Activated T-helper 1 cell treated with Interleukin-2 at 50 U/mL for 16 hours (primary cell): ENCODE data around the gene ASAP3.

Experiments
- DNase-seq: peaks from one replicate; pipeline ENCODE4 v3.0.0-alpha.2; 2020; ENCODE audit warnings: low read depth

ASAP3 gene

DNA sequence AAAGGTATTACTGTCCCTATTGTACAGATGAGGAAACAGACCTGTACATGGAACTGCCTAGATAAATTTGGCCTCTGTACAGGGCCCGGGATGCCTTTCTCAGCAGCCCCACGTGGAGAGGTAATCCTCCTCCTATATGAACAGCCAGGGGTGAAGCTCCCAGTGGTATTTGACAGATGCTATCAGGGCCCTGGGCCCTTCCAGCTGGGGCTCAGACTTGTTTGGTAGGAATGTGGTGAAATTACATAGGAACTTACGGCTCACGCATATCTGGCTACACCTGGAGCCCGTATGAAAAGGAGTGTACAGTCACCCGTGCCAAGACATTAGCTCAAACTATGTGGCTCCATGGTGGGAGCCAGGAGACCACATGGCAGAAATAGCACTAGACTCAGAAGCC, 34.7 kb downstream of the ASAP3 start:
- DNase-seq: no peak

DNA sequence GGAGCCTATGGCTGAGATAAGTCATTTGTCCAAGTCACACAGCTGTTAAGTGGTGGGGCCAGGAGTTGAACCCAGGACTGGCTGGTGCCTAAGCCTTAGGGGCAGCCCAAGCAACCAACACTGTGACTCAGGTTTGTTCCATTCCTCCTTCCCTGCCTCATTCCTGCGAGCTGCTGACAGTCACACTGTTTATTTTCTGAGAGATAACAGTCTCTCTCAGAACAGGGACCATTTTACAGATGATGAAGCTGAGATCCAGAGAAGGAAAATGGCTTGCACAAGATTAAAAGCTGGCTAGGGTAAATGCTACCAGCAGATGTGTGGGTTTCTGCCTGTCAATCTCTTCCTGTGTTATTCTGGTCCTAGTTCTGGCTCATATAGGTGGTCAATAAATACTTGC, 35.1 kb downstream of the ASAP3 start:
- DNase-seq: no peak

DNA sequence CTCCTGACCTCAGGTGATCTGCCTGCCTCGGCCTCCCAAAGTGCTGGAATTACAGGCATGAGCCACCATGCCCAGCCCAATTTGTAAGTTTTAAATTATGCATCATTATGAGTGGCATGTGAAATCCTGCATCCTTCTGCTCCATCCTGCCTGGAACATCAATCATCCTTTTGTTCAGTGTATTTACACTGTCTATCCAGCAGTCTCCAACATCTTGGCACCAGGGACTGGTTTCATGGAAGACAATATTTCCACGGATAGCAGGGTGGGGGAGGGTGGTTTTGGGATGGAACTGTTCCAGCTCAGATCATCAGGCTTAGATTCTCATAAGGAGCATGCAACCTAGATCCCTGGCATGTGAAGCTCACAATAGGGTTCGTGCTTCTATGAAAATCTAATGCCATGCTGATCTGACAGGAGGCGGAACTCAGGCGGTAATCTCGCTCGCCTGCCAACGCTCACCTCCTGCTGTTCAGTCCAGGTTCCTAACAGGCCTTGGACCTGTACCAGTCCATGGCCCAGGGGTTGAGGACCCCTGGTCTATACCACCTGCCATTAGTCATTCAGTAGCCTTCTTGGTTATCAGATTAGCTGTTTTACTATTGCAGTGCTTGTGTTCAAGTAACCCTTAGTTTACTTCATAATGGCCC, 37.2 kb downstream of the ASAP3 start:
- DNase-seq: no peak

DNA sequence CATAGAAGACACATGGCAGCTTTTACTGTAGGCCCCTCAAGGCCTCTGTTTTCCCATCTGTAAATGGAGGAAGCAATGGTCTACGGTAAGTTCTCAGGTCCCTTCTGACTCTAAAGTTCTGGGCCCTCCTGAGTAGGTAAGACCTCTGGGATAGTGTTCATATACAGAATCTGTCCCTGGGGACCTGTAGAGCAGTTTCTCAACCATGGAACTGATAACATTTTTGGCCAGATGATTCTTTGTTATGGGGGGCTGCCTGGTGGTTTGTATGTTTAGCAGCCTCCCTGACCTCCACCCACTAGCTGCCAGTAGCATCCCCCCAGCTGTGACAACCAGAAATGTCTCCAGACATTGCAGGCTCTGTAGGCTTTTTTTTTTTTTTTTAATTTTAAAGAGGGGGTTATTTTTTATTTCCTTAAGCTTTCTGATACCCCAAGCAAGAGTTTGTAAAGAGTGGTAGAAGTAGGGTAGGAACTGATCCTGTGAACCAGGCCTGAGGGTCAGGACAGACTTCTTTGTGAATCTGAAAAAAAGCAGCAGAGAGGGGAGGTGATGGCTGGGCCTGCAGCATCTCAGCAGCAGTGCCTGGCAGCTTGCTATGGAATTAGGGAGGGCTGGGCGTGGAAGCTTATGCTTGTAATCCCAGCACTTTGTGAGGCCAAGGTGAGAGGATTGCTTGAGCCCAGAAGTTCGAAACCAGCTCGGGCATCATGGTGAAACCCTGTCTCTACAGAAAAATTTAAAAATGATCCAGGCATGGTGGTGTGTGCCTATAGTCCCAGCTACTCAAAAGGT, 39.2 kb downstream of the ASAP3 start:
- DNase-seq: no peak

DNA sequence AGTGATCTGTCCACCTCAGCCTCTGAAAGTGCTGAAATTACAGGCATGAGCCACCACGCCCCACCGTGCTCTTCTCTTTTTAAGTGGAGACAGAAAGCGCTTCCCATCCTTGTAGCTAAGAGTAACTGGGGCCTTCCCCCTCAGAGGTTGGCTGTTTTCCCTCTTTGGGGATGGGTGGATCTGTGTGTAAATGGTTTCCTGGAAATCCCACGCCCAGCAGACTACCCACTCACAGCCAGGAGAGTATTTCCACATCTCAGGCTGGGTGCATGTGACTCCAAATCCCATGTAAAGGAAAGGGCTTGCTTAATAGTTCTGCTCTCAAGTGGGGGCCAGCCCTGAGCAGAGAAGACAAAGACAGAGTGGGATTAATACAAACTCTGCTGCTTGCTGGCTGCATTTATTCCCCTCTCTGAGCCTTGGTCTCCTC, 39.9 kb downstream of the ASAP3 start:
- no peak for DNase-seq

DNA sequence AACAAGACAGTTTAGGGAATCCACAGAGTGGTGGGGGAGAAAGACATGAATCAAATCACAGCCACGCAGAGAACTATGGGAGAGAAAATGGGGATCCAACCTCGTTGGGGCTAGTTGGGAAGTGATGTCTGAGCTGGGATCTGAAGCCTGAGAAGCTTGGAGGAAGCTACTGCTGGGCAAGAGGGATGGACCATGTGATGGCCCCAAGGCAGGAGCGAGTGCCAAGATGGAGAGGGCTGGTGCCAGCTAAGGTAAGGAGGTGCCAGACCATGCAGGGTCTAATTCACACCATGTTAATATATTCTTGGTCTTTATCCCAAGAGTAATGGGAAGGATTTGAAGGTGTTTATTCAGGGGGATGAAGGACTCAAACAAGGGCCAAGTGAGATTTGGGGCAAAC, 41.2 kb downstream of the ASAP3 start:
- DNase-seq: no peak

DNA sequence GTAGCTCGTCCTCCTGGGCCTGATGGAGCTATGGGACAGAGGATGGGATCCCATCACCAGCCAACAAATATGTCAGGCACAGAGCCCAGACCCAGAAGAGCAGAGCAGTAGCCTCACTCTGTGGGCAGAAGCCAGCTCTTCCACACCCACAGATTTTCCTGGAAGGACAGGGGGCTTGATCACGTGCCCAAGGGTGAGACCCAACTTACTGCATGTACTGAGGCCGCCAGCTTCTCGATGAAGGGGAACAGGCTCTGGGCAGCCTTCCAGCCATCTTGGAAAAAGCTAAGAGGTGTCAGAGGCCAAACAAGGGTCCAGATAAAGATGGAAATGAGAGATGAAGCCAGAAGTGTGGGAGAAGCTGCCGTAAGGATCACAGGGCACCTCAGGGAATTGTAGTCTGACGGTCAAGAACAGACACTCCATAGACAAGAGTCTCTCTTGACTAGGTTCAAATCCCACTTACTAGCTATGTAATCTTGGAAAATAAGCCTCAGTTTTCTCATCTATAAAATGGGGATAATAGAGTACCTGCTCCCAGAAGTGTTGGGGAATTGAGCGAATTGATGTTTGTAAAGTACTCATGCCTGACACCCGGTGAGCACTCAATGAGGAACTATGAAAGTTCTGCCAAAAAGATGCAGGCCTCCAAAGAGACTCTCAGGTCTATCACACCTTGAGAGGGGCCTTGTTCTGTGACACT, 42.4 kb downstream of the ASAP3 start:
- DNase-seq: no peak

DNA sequence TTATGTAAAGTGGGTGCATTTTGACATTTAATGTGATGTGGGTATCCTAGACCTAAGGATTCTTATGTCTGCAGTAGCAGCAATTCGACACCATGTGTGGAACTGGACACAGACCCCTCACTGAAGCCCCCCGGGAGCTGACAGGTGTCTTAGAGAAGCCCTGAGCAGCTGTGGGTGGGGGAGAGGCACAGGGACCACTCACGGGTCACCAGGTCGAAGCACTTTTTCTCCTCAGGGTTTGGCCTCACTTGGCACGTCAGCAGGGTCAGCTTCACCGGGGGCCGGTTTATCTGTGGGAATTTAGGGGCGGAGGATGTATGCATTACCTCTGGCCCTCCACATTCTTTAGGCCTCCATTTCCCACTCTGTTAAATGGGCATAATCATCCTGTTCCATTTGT, 45.4 kb downstream of the ASAP3 start:
- DNase-seq: no peak

DNA sequence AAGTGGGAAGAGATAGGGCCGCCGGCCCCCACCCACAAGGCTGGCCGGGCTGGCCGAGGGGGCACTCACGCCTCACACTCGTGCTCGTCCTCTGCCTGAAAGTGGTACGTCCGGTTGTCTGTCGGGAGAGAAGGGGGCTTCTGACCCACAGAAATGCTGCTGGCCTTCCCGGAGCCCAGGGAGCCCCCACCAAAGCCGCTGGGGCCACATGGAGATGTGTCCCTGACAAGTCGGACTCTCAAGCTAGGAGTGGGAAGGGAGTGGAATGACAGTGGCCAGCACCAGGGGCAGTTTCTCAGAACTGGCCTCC, 46.7 kb downstream of the ASAP3 start:
- DNase-seq: no peak

DNA sequence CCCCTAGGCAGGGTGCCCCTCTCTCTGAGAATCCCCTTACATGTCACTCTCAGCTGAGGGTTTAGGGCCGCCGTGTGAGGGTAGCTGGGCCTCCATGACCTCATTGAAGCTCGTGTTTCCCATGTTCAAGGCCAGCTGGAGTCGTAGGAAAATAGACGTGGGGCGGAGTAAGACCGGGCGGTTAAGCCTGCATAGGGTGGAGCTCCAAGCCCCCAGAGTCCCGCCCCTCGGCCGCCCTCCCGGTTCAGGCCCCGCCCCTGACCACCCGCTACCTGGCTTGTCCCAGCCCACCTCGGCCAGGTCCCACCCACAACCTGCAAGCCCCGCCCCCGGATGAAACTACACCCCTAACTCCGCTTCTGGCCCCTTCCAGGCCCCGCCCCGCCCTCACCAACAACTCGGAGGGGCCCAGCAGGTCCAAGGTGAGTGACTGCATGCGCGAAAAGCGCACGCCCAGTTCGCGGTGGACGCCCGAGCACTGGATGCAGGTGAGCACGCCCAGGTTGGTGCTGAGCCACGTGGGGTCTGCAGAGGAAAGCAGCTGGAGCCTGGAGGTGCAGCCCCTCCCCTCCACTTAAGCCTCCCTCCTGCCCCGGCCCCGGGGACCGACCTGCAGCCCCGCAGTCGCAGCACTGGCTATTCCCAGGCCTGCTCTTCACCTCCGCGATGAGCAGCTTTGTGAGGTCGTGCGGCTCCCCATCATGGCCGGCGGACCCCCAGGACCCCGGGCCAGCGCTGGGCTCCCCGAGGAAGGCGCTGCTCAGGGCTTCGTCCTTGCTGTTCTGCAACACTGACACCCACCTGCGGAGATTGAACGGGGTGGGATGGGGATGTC, 47.2 kb downstream of the ASAP3 start:
- peak; percentile 3 for DNase-seq

DNA sequence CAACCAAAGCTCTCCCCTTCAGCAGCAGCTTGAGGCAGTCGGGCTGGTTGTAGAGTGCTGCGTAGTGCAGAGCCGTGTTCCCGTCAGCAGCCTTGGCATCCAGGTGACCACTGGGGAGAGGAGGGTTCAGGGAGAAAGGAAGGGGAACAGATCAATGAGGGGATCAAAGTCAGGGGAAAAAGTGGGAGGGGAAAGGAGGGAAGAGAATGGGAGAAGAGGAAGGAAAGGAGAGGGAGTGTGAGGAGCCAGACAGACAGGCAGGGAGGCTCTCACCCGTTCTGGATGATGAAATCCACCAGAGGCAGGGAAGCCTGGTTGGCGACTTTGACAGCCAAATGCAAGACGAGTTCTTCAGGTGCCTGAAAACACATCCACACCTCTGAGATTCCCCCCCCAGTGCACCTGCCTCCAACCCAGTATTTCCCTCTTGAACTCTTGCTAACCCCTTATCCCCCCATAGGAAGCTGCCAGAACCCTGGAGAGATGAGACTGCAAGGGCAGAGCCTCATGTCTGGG, 49.7 kb downstream of the ASAP3 start:
- no peak for DNase-seq

DNA sequence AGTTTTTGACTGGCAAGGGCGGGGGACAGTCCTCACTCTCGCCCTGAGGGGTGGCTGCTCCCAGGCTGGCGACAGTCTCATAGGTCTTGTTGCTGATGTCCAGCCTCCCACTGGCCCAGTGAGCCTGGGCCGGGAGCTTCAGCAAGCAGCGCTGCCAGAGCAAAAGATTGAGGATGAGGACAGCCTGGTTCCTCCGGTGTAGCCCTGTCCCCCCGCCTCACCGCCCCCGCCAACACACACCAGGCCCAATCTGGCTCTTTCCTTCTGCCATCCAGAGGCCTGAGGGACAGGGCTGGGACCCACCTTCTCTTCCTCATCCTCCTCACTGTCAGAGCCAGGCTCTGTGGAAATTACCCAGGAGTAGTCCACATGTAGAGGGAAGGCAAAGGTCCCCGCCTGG, 50.9 kb downstream of the ASAP3 start:
- no peak for DNase-seq

DNA sequence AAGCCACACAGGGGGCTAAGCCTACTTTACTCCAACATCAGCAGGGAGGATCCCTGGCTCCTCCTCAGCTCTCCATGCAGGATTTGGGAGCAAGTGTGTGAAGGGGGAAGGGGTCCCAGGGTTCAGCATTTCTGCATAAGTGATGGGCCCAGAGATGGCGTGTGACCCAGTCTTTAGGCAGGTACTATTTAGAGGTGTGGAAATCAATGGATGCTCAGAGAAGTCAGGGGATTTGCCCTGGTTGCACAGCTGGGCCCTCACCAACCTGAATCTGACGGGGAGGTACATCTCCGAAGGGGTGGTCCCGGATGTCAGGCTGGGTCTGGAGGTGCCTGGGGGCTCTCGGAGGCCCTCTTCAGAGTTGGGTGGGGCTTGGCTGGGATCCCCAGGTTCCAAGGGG, 52.5 kb downstream of the ASAP3 start:
- DNase-seq: no peak

DNA sequence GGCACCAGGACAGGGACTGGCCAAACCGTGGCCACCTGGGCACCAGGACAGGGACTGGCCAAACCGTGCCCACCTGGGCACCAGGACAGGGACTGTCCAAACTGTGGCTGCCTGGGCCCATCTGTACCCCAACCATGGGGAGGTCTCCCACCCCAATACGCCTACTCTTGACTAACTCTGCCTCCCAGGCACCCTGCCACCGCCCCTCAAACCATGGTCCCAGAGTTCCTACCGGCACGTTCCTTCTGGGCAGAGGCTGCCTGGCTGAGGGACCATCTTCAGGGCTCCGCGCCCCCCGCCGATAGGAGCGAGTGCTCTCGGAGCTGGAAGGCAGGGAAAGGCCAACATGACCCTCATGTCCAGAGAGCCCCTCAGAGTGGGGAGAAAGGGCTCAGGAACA, 53.2 kb downstream of the ASAP3 start:
- DNase-seq: no peak

DNA sequence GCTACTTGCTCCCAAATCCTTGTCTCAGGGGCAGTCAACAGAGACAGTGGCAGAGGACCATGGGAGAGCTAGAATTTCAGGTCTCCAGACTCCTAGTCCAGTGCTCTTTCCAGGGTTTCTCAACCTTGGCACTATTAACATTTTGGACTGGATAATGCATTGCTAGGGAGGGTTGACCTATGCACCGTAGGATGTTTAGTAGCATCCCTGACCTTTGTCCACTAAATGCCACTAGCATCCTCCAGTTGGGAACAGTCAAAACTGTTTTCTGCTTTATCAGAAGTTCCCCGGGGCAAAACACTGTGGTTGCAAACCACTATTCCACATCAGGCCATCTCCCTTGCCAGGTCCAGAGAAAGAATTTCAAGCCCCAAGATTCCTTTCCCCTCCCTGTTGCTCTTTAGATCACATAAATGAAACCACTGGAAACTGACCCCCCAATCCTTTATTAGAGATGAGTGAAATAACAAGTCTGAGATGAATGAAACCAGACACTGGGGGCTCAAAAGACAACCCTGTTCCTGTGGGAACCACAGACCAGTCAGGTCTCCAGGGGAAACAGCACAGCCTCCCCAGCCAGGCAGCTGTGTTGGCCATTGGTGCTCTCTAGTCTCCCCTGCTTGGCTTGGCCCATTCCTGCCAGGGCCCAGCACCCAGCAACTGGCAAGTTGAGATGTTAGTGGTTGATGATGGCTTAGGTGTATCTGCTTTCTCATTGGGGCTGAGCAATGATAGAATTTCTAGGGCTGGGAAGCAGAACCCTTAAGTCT, 55.7 kb downstream of the ASAP3 start:
- DNase-seq: no peak

DNA sequence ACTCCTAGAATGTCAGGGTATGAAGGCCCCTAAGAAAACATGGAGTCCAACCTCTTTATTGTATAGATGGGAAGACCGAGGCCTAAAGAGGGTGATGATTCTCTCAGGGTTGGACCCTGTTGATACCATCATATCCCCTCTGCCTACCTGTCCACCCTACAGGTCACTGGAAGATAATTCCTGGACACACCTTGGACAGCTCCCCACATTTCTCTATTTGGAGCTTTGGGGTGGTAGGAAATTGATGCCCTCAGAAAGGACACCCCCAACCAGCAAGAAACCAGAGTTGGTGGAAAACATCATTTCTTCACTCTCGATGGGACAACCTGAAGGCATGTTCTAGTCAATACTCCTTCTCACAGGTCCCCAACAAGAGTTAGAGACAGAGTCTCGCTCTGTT, 56.4 kb downstream of the ASAP3 start:
- no peak for DNase-seq

DNA sequence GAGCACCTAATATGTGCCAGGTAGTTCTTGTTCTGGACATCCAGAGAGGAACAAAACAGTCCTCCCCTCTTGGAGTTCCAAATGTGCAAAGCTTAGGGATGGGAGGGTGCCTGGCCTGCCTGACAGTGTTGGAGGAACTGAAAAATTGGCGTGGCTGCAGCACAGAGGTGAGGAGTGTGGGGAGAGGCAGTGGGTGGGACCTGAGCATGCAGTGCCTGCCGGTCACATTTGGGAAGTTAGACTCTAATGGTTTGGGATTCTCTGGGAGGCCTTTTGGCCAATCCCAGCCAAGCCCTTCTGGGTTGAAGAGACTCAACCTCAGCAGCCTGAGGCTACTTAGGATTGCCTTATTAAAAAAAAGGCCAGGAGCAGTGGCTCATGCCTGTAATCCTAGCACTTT, 57.2 kb downstream of the ASAP3 start:
- DNase-seq: no peak

DNA sequence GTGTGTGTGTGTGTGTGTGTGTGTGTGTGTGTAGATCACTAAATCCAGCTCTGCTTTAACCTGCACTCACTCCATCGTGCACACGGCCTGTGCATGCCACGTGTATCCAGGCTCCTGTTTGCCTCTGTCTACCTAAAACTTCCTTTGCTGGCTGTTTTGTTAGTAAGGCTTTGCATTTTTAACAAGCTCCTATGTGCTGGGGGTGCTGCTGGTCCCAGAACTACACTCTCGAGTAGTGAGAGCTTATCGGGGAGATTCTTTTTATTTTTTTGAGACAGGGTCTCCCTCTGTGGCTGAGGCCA, 58.8 kb downstream of the ASAP3 start:
- DNase-seq: no peak

DNA sequence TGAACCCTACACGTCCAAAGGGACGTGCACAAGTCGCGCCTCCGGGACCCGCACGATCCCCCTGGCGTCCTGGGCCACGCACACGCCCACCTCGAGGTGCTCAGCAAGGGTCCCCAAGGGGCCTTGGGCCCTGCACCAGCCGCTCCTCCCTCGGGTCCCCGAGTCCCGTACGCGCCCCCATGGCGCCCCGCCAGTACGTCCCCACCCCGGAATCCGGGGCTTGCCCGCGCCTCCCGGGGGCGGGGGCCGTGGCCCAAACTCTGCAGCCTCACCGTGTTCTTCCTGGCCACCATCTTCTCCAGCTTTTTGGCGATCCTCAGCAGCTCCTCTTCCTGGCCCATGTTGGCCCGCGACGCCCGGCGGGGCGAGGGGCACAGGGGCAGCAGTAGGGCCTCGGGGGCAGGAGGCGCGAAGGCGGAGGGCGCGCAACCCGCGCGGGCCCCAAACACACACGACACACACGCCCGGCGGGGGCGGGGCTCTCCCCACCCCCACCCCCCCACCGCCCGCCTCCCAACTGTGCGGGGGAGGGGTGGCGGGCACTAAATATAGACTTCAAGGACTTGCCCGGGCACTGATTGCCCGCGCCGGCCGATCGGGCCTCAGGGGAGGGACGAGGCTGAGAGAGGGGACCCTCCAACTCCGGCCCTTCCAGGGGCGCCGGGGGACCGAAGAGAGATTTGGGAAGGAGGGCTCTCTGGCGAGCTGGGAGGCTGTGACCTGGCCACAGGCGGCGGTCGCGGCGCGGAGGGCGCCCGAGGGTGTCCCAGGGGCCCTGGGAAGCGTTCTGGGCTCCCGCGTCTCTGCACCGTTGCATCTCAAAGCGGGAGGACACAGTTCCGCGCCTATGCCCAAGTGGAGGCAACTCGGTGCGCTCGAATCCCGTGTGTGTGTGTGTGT, 59.4 kb downstream of the ASAP3 start, which contains the start of gene TCEA3:
TSS of gene TCEA3 (minus strand) at position 456 of the 900 bp plus-strand sequence. CDS start at position 341, 115 bp downstream.
- DNase-seq: peak; percentile 4
